K562 (cell line): ENCODE results near the gene MTHFR. TPM values are rescaled to one million over a fixed set of nuclear protein-coding genes. Genes with fewer than 3 reads are reported as not detected.

Experiments used
- ATAC-seq: fragments of 200-7000 bp; cut with Tn5 transposase; 3 replicates; pipeline ENCODE4 v1.9.1; 2020; ENCODE audit warnings: moderate library complexity
- BruUV-seq: library from RNA; stranded (reverse); fragments of 400-500 nt; replicated peaks from 2 replicates; lab custom pipeline; 2021; lab: Mats Ljungman, UMichigan
- CTCF ChIA-PET: fragments of 300-600 bp; formaldehyde crosslinking; extraction: SDS; loops from one replicate; lab custom pipeline; 2021; ENCODE audit warnings: low intra/inter-chr PET ratio; lab: Yijun Ruan, JAX
- POLR2A ChIA-PET: fragments of 300-600, 350-650 bp; sonication (Branson Sonifier 250); formaldehyde crosslinking; extraction: SDS; loops from one replicate; lab custom pipeline; 2021; ENCODE audit warnings: antibody characterized with exemption, inconsistent platforms; lab: Yijun Ruan, JAX
- DNase-seq, 4 experiments: peaks; one replicate each; pipeline versions ENCODE4 v3.0.0 to v3.0.0-alpha.2; 2011 to 2018; ENCODE audit warnings: low spot score in 3 of 4, mixed read lengths in 3 of 4; ENCODE audit errors: extremely low read depth in 1 of 4
- FAIRE-seq: peaks from 2 replicates; lab custom pipeline; 2011; peaks lifted over from hg19 to GRCh38; lab: Jason Lieb, UNC
- H2AFZ ChIP-seq: 2 replicates; pipeline ENCODE4 v1.6.0; 2011; ENCODE audit warnings: low read depth, low read length, control low read depth, inconsistent platforms
- H3K27ac ChIP-seq: fragments of 200-600 bp; 3 replicates; pipeline ENCODE4 v1.8.0; 2011; ENCODE audit warnings: low read depth, mild to moderate bottlenecking, control low read depth, inconsistent platforms, low read length, moderate library complexity, mixed read lengths; ENCODE audit errors: extremely low read depth
- H3K27me3 ChIP-seq, 2 experiments: fragments of 300-600 bp in 1 of 2; 2 replicates in 1 of 2; 3 replicates in 1 of 2; pipeline versions ENCODE4 v1.6.0 to v1.8.0; 2011; ENCODE audit warnings: inconsistent platforms in 2 of 2, low read length in 2 of 2, mild to moderate bottlenecking in 1 of 2, mixed read lengths in 1 of 2, moderate library complexity in 1 of 2; ENCODE audit not compliant: control insufficient read depth in 2 of 2, insufficient read depth in 2 of 2
- H3K36me3 ChIP-seq: fragments of 300-600 bp; 3 replicates; pipeline ENCODE4 v1.8.0; 2011; ENCODE audit warnings: mild to moderate bottlenecking, low read length, inconsistent platforms; ENCODE audit not compliant: control insufficient read depth, insufficient read depth
- H3K4me1 ChIP-seq, 2 experiments: fragments of 200-600 bp in 1 of 2; replicated peaks in 1 of 2; 2 replicates in 1 of 2; 3 replicates in 1 of 2; pipeline versions ENCODE4 v1.5.1 to v1.8.0; 2011; ENCODE audit warnings: inconsistent platforms in 2 of 2, low read length in 2 of 2, mild to moderate bottlenecking in 1 of 2, mixed read lengths in 1 of 2, moderate library complexity in 1 of 2; ENCODE audit not compliant: control insufficient read depth in 2 of 2, insufficient read depth in 2 of 2
- H3K4me2 ChIP-seq: 2 replicates; pipeline ENCODE4 v1.6.1; 2011; ENCODE audit warnings: low read length, control low read depth, inconsistent platforms, mixed read lengths; ENCODE audit not compliant: insufficient read depth
- H3K4me3 ChIP-seq: fragments of 200-600 bp; sonication (generic), shearing (Covaris generic); 2 replicates; pipeline ENCODE4 v1.5.1; 2016; ENCODE audit warnings: control low read depth, inconsistent platforms
- H3K79me2 ChIP-seq: fragments of 200-600 bp; 3 replicates; pipeline ENCODE4 v1.8.0; 2011; ENCODE audit warnings: low read length, inconsistent platforms; ENCODE audit not compliant: control insufficient read depth, insufficient read depth
- H3K9ac ChIP-seq, 2 experiments: 2 replicates each; pipeline versions ENCODE4 v1.6.0 to v1.6.1; 2011; ENCODE audit warnings: low read depth in 2 of 2, low read length in 2 of 2, control low read depth in 1 of 2, inconsistent platforms in 1 of 2, mild to moderate bottlenecking in 1 of 2, mixed read lengths in 1 of 2; ENCODE audit not compliant: insufficient read depth in 1 of 2
- H3K9me1 ChIP-seq: one replicate; pipeline ENCODE4 v1.6.0; 2011; ENCODE audit warnings: inconsistent platforms, mild to moderate bottlenecking, low read length, moderate library complexity; ENCODE audit not compliant: control insufficient read depth, insufficient read depth
- H3K9me3 ChIP-seq: replicated peaks from 2 replicates; pipeline ENCODE4 v1.5.1; 2011; ENCODE audit warnings: low read depth, low read length, inconsistent platforms; ENCODE audit not compliant: control insufficient read depth, insufficient read depth
- H4K20me1 ChIP-seq: replicated peaks from 2 replicates; pipeline ENCODE4 v1.6.1; 2011; ENCODE audit warnings: low read length, inconsistent platforms, mixed read lengths; ENCODE audit not compliant: control insufficient read depth, insufficient read depth
- ATF1 ChIP-seq, 2 experiments: fragments of 450-650 bp in 1 of 2; IDR thresholded peaks; 2 replicates each; pipeline ENCODE4 v1.6.1; 2016; ENCODE audit warnings: missing compliant biosample characterization in 1 of 2, missing genetic modification characterization in 1 of 2
- CEBPG ChIP-seq, 3 experiments: fragments of 200-800 bp in 1 of 3; sonication (Bioruptor generic) in 1 of 3; sonication (generic) in 1 of 3; formaldehyde crosslinking in 1 of 3; IDR thresholded peaks in 2 of 3; conservative IDR thresholded peaks in 1 of 3; 2 replicates each; pipeline versions ENCODE4 v1.6.1 to v1.8.0; 2016 to 2022; ENCODE audit warnings: missing compliant biosample characterization in 2 of 3, missing genetic modification characterization in 2 of 3, mild to moderate bottlenecking in 1 of 3, missing genetic modification reagents in 1 of 3
- CREM ChIP-seq: IDR thresholded peaks from 2 replicates; pipeline ENCODE4 v1.6.1; 2014; ENCODE audit warnings: antibody characterized with exemption, low read depth
- EGR1 ChIP-seq: fragments of 450-650 bp; conservative IDR thresholded peaks from 2 replicates; pipeline ENCODE4 v1.6.1; 2017; ENCODE audit warnings: mild to moderate bottlenecking
- FOXK1 ChIP-seq: sonication (generic); formaldehyde crosslinking; IDR thresholded peaks from 2 replicates; pipeline ENCODE4 v1.8.0; 2022; ENCODE audit warnings: missing genetic modification reagents, mild to moderate bottlenecking, borderline replicate concordance
- MXI1 ChIP-seq: IDR thresholded peaks from 2 replicates; pipeline ENCODE4 v1.6.1; 2011; ENCODE audit warnings: low read depth, mild to moderate bottlenecking, improper control_type of control experiment, low read length
- MYBL2 ChIP-seq, 2 experiments: fragments of 450-650 bp in 1 of 2; sonication (generic) in 1 of 2; formaldehyde crosslinking in 1 of 2; IDR thresholded peaks; 2 replicates each; pipeline versions ENCODE4 v1.6.1 to v1.8.1; 2017 to 2022; ENCODE audit warnings: borderline replicate concordance in 1 of 2, inconsistent platforms in 1 of 2, low read depth in 1 of 2, mild to moderate bottlenecking in 1 of 2, missing genetic modification reagents in 1 of 2, moderate library complexity in 1 of 2
- NEUROD1 ChIP-seq: fragments of 150-350 bp; IDR thresholded peaks from 2 replicates; pipeline ENCODE4 v1.6.1; 2014; ENCODE audit warnings: borderline replicate concordance, low read length, low read depth; ENCODE audit not compliant: partially characterized antibody
- PTBP1 ChIP-seq: fragments of 200-400 bp; formaldehyde crosslinking; IDR thresholded peaks from 2 replicates; pipeline ENCODE4 v1.6.1; 2017; ENCODE audit warnings: low read depth, low read length
- PTTG1 ChIP-seq: fragments of 450-650 bp; IDR thresholded peaks from 2 replicates; pipeline ENCODE4 v1.6.1; 2016; ENCODE audit warnings: low read depth, mild to moderate bottlenecking, missing genetic modification characterization, missing compliant biosample characterization
- RCOR1 ChIP-seq, 2 experiments: IDR thresholded peaks; 2 replicates each; pipeline ENCODE4 v1.6.1; 2012; ENCODE audit warnings: low read depth in 2 of 2, low read length in 2 of 2, borderline replicate concordance in 1 of 2, improper control_type of control experiment in 1 of 2
- SMAD3 ChIP-seq: fragments of 450-650 bp; formaldehyde crosslinking; conservative IDR thresholded peaks from 2 replicates; pipeline ENCODE4 v1.4.0; 2020; ENCODE audit warnings: mild to moderate bottlenecking
- U2AF1 ChIP-seq: fragments of 200-400 bp; formaldehyde crosslinking; optimal IDR thresholded peaks from 2 replicates; pipeline ENCODE3; 2017; ENCODE audit warnings: mild to moderate bottlenecking, low read depth, low read length, moderate library complexity
- XRCC3 ChIP-seq: fragments of 450-650 bp; IDR thresholded peaks from 2 replicates; pipeline ENCODE4 v1.6.1; 2017; ENCODE audit warnings: mild to moderate bottlenecking, moderate library complexity
- ZNF143 ChIP-seq: sonication (generic); formaldehyde crosslinking; IDR thresholded peaks from 2 replicates; pipeline ENCODE4 v1.9.0; 2022; ENCODE audit warnings: mild to moderate bottlenecking, missing genetic modification reagents
- ZNF384 ChIP-seq: IDR thresholded peaks from 2 replicates; pipeline ENCODE4 v1.6.1; 2012; ENCODE audit warnings: low read depth, low read length, improper control_type of control experiment
- ZNF551 ChIP-seq: fragments of 250-450 bp; sonication (Bioruptor Pico); IDR thresholded peaks from 2 replicates; pipeline ENCODE4 v1.5.0; 2021; ENCODE audit warnings: mild to moderate bottlenecking, moderate library complexity
- WGBS: fragments of 100-300 bp; shearing (Covaris generic); methylation state at CpG from one replicate; pipeline ENCODE4 v1.1.6; 2016; ENCODE audit warnings: low coverage, mixed read lengths; ENCODE audit not compliant: insufficient coverage; ENCODE audit errors: missing lambda C conversion rate; 5-methylcytosine and 5-hydroxymethylcytosine counted together
- in situ Hi-C: fragments of 300-500 bp; cut with MboI; formaldehyde crosslinking; loops from 4 replicates; pipeline ENCODE4 v1.15.0; 2018; ENCODE audit warnings: inconsistent platforms, mixed read lengths
- intact Hi-C: fragments of 100-400 bp; cut with micrococcal nuclease; formaldehyde crosslinking; loops from 2 replicates; pipeline ENCODE4 v1.14.2; 2022
- polyA plus RNA-seq, 8 experiments: library from polyadenylated mRNA; depleted of rRNA in 4 of 8; stranded (reverse) in 5 of 8; unstranded in 3 of 8; fragments of >200 nt; fragmentation: Nextera tagmentation in 2 of 8; fragmentation: Illumina TruSeq in 1 of 8; extraction: Ambion mirVana in 2 of 8; extraction: Trizol in 1 of 8; gene quantifications; 2 replicates each; pipeline versions ENCODE4 v1.2.1 to v1.2.3, GENCODE V29; 2011 to 2014; ENCODE audit warnings: inconsistent platforms in 1 of 8, missing spikeins in 1 of 8
- total RNA-seq, 7 experiments: library from RNA; depleted of rRNA in 6 of 7; stranded (reverse); fragments of >200 nt in 6 of 7; fragmentation: Illumina TruSeq in 2 of 7; extraction: Trizol in 2 of 7; gene quantifications; 2 replicates each; pipeline versions ENCODE4 v1.2.1 to v1.2.3, GENCODE V29; 2011 to 2021; ENCODE audit warnings: low replicate concordance in 1 of 7
- TF ChIP-seq, protein P1 (sequence below): fragments of 250-450 bp; sonication (Bioruptor Pico); IDR thresholded peaks from 2 replicates; pipeline ENCODE4 v1.8.0; 2022; ENCODE audit warnings: inconsistent platforms, mild to moderate bottlenecking, moderate library complexity, borderline replicate concordance

MTHFR gene
- total and polyA plus RNA-seq, 9 of the 15 experiments (the other 6 are each of a cell fraction or from before 2014, with no cell fraction given): 5.0 to 104 (median 62.6) TPM

DNA sequence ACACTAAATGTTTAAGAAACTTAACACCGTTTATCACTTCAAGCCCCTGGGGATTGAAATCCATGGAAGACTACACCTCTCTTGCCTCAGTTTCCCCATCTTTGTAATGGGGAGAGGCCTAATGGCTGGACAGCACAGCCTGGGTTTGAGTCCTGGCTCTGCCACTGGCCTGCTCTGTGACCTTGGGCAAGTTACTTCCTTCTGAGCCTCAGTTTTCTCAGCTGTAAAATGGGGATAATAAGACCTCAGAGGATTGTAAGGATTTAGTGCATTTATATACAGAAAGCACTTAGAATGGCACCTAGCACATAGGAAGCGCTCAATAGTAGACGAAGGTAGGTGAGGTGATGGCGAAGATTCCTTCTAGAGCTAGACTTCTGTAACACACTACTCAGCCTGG lies 64.3 kb downstream of the MTHFR start (continued):
- 0 out of 2 replicates have a peak, but pooled peaks have one; percentile 47 for TF ChIP-seq PTBP1
- TF ChIP-seq U2AF1: no peak

- ATAC-seq: peak; percentile 8
- TF ChIP-seq CREM (peak; percentile 45; the same call in 1 of the 2 replicates), PTTG1 (tag) (no peak), MXI1 (no peak), NEUROD1 (peak; percentile 60), ZNF384 (no peak), CEBPG (CRISPR knock-in tag; IDR thresholded peaks at IDR 0.05) (no peak), CEBPG (tag; conservative IDR thresholded peaks at IDR 0.05 in 1 of 2, IDR thresholded peaks at IDR 0.05 in 1 of 2) (no peak), RCOR1 (IDR thresholded peaks at IDR 0.05; ENCODE audit: borderline replicate concordance in 1 of 2, low read depth in 2 of 2, low read length in 2 of 2) (peak in 1 of 2 experiments; percentile 91; a peak in 2 of 4 replicates), XRCC3 (no peak), SMAD3 (0 out of 2 replicates have a peak, but pooled peaks have one; percentile 17), FOXK1 (CRISPR knock-in tag) (no peak), ATF1 (CRISPR knock-in tag; IDR thresholded peaks at IDR 0.05) (no peak), ATF1 (tag; IDR thresholded peaks at IDR 0.05) (peak; percentile 78), EGR1 (no peak), ZNF143 (CRISPR knock-in tag) (no peak), ZNF551 (CRISPR knock-in tag) (no peak), MYBL2 (IDR thresholded peaks at IDR 0.05; ENCODE audit: low read depth) (no peak), MYBL2 (CRISPR knock-in tag; IDR thresholded peaks at IDR 0.05; ENCODE audit: borderline replicate concordance) (no peak)
- TF ChIP-seq, protein P1, sequence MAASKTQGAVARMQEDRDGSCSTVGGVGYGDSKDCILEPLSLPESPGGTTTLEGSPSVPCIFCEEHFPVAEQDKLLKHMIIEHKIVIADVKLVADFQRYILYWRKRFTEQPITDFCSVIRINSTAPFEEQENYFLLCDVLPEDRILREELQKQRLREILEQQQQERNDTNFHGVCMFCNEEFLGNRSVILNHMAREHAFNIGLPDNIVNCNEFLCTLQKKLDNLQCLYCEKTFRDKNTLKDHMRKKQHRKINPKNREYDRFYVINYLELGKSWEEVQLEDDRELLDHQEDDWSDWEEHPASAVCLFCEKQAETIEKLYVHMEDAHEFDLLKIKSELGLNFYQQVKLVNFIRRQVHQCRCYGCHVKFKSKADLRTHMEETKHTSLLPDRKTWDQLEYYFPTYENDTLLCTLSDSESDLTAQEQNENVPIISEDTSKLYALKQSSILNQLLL (CRISPR knock-in tag): no peak
These were observed 65.2 kb downstream of the MTHFR start for GRCh38 chr1:11740258-11741192.

More at GRCh38 chr1:11740258-11741192, 65.2 kb downstream of the MTHFR start:
- H3K27me3 ChIP-seq: no peaks in the 10 kb centered on the region
- H3K9me1 ChIP-seq: peaks cover 7% of the 10 kb centered on the region
- ChIA-PET POLR2A (interaction anchor here (1.2 to 3.1 kb wide), 5 partner anchors 10 to 168 kb away, joined by 4 to 15 read pairs (median 5); no protein-coding TSS in a partner anchor), CTCF (no interaction called here)
- peak overlapping the region; percentile 19; the same call in 1 of the 2 replicates for H2AFZ ChIP-seq
- no peak overlapping the region for H3K4me3 ChIP-seq
- peaks cover 54 to 56% of the 10 kb centered on the region in 2 experiments for H3K4me1 ChIP-seq
- no TSS peak for BruUV-seq
- H3K79me2 ChIP-seq: peaks cover 53% of the 10 kb centered on the region
- peak overlapping the region; percentile 64 for H3K27ac ChIP-seq
- peak overlapping the region; percentile 37 to 40; a peak in 3 of 4 replicates for H3K9ac ChIP-seq
- no peaks in the 10 kb centered on the region for H4K20me1 ChIP-seq
- intact Hi-C loops: no loop called here
- DNase-seq (peak; percentile 48 to 72 (median 54)), FAIRE-seq (peak; percentile 59)
- H3K4me2 ChIP-seq: peak overlapping the region; percentile 52
- in situ Hi-C loops: no loop called here
- 16% methylated on average over 12 of the region's 15 CpGs for WGBS
- peaks cover 12% of the 10 kb centered on the region; the same call in 2 of the 3 replicates for H3K36me3 ChIP-seq
- no peaks in the 10 kb centered on the region for H3K9me3 ChIP-seq
